GM12864 (cell line): ENCODE measurements around the gene EMX1.

ENCODE experiments used
- DNase-seq: peaks from one replicate; pipeline ENCODE4 v3.0.0-alpha.2; 2011; ENCODE audit warnings: low read depth
- H3K4me3 ChIP-seq: 2 replicates; pipeline ENCODE4 v1.5.1; 2011; ENCODE audit warnings: mild to moderate bottlenecking, low read depth, low read length, control low read depth
- TF ChIP-seq, protein P1 (sequence below): IDR thresholded peaks from 2 replicates; pipeline ENCODE4 v1.5.1; 2011; ENCODE audit warnings: low read depth, mild to moderate bottlenecking, moderate library complexity, low read length, control low read depth, inconsistent platforms; ENCODE audit errors: missing control alignments

The EMX1 gene

DNA sequence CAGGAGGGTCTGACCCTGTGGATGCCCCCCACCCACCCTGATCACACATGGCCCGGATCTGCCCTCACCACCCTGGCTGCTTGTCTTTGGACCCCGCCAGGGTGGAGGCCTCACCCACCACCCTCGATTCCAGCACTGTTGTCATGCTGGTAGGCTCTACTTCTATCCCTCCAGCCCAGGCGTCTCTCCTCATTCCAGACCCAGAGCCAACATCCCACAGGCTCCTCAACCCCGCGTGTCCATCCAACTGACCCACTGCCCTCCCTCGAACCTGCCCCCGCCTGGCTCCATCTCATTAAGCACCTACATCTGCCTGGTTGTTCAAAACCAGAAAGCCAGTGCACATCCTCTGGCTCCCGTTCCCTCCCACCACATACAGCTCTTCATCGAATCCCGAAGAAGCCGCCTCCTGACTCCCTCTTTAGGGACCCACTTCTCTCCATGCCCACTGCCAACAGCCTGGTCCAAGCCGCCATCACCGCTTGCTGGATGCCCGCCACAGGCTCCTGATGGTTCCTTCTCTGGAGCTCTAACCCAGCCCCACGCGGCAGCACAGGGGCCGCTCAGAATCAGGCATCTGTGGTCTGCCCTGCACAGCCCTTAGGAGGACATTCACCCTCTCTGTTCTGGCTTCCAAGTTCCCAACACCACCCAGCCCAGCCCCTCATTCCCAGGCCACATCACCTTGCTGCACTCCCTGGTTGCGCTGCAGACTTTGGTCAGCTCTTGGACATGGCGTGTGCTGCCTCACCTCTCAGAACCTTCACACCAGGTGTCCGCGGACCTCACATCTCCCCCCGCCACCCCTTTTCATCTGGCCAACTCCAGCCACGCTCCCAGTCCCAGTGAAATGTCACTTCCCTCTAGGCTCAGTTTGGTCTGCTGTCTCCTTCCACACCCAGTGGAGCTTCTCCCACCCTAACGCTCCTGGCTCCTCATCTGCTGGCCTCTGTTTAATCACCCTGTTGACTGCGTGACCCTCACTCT lies 43.0 kb downstream of the EMX1 start:
- DNase-seq = no peak
- H3K4me3 ChIP-seq = no peak overlapping the region
- TF ChIP-seq, protein P1, sequence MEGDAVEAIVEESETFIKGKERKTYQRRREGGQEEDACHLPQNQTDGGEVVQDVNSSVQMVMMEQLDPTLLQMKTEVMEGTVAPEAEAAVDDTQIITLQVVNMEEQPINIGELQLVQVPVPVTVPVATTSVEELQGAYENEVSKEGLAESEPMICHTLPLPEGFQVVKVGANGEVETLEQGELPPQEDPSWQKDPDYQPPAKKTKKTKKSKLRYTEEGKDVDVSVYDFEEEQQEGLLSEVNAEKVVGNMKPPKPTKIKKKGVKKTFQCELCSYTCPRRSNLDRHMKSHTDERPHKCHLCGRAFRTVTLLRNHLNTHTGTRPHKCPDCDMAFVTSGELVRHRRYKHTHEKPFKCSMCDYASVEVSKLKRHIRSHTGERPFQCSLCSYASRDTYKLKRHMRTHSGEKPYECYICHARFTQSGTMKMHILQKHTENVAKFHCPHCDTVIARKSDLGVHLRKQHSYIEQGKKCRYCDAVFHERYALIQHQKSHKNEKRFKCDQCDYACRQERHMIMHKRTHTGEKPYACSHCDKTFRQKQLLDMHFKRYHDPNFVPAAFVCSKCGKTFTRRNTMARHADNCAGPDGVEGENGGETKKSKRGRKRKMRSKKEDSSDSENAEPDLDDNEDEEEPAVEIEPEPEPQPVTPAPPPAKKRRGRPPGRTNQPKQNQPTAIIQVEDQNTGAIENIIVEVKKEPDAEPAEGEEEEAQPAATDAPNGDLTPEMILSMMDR = no peak

DNA sequence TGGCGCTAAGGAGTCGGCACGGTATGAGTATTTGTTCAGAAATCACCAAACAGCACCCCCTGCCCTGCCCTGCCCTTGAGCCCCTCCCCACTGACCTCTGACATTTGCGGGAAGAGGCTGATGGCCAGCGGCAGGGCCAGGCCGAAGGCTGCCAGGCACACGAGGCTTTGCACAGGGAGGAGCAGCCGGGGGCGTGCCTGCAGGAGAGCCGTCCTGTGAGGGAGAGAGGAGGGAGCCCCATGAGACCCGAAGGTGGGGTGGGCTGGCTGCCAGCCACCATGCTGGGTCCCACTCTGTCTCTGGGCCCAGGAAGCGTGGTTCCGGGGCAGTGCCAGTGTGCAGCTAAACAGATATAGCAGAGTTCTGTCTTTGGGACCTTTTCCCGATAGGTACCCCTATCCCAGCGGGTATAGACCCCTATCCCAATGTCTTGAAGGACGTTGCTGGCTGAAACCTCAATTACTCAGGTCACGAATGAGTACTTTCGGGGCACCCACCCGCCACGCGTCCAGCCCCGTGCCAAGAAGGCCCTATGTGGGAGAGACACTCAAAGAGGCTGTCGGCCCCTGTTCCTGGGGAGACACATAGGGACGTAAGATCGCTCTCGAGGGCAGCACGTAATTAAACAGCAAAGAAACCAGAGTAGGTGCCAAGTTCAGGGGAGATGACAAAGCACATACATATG lies 43.9 kb downstream of the EMX1 start:
- TF ChIP-seq, protein P1 = no peak
- DNase-seq = no peak
- no peak overlapping the region for H3K4me3 ChIP-seq

DNA sequence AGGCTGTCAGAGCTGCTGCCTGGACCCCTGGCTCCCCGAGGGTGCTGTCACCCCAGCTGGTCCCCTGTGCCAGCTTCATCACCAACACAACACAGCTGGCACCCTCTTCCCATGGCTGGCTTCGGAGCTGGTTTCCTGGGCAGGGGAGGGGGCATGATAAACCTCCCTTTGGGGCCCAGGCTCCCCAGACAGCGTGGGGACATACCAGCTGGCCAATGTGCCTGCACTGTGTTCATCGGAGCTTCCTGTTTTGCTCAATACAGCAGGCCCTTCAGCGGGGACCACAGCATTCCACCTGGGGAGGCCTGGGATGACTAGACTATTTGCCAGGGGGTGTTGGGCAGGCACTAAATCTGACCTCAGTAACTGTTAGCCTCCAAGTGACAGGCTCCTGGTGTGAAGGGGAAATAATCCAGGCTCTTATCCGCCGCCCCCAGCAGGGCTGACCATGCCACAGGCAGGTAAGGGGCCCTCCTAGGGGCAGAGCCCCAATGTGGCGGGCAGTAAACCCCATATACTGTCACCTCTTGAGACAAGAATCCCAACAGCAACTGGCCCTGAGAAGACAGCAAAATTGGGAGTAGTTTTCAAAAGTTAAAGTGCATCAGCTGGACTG lies 44.6 kb downstream of the EMX1 start:
- DNase-seq = no peak
- H3K4me3 ChIP-seq = no peak overlapping the region
- TF ChIP-seq, protein P1 = no peak

DNA sequence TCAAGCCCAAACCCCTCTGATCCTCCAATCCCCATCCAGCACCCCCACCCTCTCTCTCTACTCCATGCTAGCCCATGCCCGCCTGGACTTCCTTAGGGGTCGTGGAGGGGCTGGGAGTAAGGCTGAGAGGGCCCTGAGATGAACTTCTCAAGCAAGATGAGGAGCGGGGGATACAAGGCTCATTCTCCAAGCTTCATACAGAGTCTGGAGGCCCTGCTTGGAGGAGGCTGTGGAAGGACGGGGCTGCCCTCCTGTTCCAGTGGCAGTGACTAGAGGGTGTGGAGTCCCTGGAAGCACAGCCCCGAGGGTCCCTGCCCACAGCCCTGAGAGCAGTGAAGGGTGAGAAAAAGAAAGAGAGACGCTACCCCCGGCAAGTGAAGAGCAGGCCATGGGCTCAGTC lies 45.6 kb downstream of the EMX1 start:
- DNase-seq = no peak
- TF ChIP-seq, protein P1 = no peak
- H3K4me3 ChIP-seq = no peak overlapping the region

DNA sequence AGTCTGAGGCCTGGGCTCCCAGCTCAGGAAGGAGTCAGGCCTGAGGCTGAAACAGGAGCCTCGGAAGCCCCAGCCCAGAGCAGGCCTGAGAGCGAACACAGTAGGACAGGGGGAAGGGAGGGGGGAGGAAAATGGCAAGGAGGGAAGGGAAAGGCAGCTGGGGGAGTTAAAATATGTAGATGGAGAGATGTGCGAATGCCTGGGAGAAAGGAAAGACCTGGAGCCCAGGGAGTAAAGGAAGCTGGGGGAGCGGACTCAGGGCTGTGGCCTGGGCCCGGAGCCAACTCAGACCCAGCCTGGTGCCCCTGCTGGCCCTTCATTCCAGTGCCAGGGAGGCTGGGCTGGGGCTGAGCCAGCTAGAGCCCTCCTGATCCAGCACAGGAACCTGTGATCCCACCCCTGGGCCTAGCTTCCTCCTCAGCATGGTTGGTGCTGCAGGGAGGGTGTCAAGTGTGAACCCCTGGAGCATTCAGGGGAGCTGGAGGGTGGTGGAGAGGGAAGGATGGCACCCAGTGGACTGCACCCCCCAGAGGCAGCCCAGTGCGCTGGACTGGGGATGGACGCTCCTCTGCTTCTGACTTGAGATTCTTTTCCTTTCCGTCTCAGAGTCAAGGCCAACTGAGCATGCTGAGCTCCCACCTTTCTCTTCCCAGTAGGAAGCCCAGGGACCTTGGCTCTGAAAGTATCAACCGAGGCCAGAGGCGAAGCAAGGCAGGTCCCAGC lies 46.3 kb downstream of the EMX1 start:
- DNase-seq = no peak
- TF ChIP-seq, protein P1 = no peak
- no peak overlapping the region for H3K4me3 ChIP-seq

DNA sequence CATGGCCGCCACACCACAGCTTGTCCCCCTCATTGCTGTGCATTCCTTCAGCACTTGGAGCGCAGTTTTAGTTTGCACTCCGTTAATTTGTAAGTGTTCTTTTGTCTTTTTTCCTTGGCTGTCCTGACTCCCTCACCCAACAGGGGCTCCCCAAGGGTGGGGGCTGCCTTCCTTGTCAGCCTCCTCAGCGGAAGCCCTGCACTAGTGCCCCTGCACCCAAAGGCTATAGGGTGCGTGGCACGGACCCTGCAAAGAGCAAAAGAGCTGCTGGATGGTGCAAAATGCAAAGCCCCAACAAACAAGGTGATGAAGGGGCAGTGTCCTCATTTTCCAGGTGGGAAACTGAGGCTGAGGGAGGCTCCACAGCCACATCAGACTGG lies 46.8 kb downstream of the EMX1 start:
- TF ChIP-seq, protein P1 = no peak
- DNase-seq = no peak
- H3K4me3 ChIP-seq = no peak overlapping the region
